HL-60 (cell line): ENCODE results near the gene MYH7B.

ENCODE experiments used
- POLR2AphosphoS5 ChIP-seq: IDR thresholded peaks from 2 replicates; pipeline ENCODE4 v1.6.1; 2012; ENCODE audit warnings: low read depth
- TF ChIP-seq, protein P1 (sequence below): IDR thresholded peaks from one replicate; pipeline ENCODE4 v1.5.1; 2011; ENCODE audit warnings: low read length, control low read depth, inconsistent platforms; ENCODE audit not compliant: insufficient read depth

DNA sequence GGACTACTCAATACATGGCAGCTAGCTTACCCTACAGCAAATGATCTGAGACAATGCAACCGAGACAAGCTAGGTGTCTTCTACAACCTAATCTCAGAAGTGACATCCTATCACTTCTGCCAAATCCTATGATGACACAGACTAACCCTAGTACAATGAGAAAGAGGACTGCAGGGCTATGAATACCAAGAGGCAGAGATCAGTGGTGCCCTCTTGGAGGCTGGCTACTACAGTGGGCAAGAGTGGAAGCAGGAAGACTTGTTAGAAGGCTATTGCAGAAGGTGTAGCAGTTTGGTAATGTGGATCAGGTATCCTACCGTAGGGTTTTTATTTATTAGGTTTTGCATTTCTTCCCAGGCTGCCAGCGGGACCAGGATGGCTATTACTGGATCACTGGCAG lies 30.3 kb upstream of the MYH7B start:
- TF ChIP-seq, protein P1, sequence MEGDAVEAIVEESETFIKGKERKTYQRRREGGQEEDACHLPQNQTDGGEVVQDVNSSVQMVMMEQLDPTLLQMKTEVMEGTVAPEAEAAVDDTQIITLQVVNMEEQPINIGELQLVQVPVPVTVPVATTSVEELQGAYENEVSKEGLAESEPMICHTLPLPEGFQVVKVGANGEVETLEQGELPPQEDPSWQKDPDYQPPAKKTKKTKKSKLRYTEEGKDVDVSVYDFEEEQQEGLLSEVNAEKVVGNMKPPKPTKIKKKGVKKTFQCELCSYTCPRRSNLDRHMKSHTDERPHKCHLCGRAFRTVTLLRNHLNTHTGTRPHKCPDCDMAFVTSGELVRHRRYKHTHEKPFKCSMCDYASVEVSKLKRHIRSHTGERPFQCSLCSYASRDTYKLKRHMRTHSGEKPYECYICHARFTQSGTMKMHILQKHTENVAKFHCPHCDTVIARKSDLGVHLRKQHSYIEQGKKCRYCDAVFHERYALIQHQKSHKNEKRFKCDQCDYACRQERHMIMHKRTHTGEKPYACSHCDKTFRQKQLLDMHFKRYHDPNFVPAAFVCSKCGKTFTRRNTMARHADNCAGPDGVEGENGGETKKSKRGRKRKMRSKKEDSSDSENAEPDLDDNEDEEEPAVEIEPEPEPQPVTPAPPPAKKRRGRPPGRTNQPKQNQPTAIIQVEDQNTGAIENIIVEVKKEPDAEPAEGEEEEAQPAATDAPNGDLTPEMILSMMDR, result no peak
- no peak for TF ChIP-seq POLR2AphosphoS5
